WERI-Rb-1 (cell line): ENCODE measurements around the gene PRXL2C.
"Not testable (repeated sequence)": the region's sequence is repeated elsewhere in the genome, so short reads cannot be mapped to it uniquely, and the experiment has no call there.

ENCODE experiments used
- DNase-seq: peaks from one replicate; pipeline ENCODE4 v3.0.0-alpha.2; 2020
- H3K27ac ChIP-seq: fragments of 250-450 bp; sonication (Bioruptor Pico); 2 replicates; pipeline ENCODE4 v1.5.1; 2020; ENCODE audit warnings: mild to moderate bottlenecking, moderate library complexity
- H3K27me3 ChIP-seq: fragments of 250-450 bp; sonication (Bioruptor Pico); 2 replicates; pipeline ENCODE4 v1.5.1; 2021; ENCODE audit warnings: mild to moderate bottlenecking, low read depth, moderate library complexity; ENCODE audit not compliant: insufficient read depth, severe bottlenecking
- H3K36me3 ChIP-seq: fragments of 250-450 bp; sonication (Bioruptor Pico); 2 replicates; pipeline ENCODE4 v1.5.1; 2020; ENCODE audit warnings: mild to moderate bottlenecking, moderate library complexity
- H3K4me3 ChIP-seq: 2 replicates; pipeline ENCODE4 v1.5.1; 2011; ENCODE audit warnings: low read depth, mild to moderate bottlenecking, control low read depth, low read length
- H3K9me3 ChIP-seq: fragments of 250-450 bp; sonication (Bioruptor Pico); 2 replicates; pipeline ENCODE4 v1.5.1; 2021; ENCODE audit warnings: mild to moderate bottlenecking, moderate library complexity; ENCODE audit not compliant: severe bottlenecking
- TF ChIP-seq, protein P1 (sequence below): IDR thresholded peaks from 2 replicates; pipeline ENCODE4 v1.5.1; 2011; ENCODE audit warnings: low read depth, mild to moderate bottlenecking, control low read depth, inconsistent platforms, low read length

The PRXL2C gene

DNA sequence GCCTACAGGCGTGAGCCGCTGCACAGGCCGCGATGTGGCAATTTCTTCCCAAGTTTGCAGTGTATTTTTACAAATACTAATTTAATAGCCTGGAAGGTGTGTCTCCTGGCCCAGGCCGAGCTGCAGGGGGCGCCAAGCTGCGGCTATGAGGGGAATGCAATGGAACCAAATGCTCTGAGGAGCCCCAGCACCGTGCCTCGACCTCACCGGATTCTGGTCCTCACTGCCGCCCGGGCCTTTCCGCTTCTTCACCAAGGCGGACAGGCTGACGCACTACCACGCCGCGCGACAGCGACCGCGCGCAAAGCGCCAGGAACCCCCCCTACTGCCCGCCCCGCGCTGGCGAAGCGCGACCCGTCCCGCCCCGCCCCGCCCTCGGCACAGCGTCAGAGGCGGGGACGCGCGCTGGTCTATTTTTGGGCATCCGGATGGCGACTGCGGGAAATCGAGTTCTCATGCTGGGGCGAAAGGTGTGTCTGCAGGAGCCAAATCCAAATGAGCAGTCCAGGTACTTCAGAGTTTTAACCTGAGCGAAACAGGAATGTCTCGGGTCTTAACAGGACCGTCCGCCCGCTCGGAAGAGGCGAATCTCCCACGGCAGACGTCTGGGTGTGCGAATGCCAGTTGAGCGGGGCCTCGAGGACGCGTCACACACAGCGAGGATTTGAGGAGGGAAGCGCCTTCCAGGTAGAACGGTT is 31.7 kb upstream of the PRXL2C start:
- peaks cover 8% of the 10 kb centered on the region for H3K9me3 ChIP-seq
- no peaks in the 10 kb centered on the region for H3K36me3 ChIP-seq
- TF ChIP-seq, protein P1, sequence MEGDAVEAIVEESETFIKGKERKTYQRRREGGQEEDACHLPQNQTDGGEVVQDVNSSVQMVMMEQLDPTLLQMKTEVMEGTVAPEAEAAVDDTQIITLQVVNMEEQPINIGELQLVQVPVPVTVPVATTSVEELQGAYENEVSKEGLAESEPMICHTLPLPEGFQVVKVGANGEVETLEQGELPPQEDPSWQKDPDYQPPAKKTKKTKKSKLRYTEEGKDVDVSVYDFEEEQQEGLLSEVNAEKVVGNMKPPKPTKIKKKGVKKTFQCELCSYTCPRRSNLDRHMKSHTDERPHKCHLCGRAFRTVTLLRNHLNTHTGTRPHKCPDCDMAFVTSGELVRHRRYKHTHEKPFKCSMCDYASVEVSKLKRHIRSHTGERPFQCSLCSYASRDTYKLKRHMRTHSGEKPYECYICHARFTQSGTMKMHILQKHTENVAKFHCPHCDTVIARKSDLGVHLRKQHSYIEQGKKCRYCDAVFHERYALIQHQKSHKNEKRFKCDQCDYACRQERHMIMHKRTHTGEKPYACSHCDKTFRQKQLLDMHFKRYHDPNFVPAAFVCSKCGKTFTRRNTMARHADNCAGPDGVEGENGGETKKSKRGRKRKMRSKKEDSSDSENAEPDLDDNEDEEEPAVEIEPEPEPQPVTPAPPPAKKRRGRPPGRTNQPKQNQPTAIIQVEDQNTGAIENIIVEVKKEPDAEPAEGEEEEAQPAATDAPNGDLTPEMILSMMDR = peak; percentile 25; the same call in 1 of the 2 replicates
- DNase-seq = no peak
- H3K27me3 ChIP-seq = no peaks in the 10 kb centered on the region
- no peak overlapping the region for H3K27ac ChIP-seq
- H3K4me3 ChIP-seq = no peak overlapping the region

DNA sequence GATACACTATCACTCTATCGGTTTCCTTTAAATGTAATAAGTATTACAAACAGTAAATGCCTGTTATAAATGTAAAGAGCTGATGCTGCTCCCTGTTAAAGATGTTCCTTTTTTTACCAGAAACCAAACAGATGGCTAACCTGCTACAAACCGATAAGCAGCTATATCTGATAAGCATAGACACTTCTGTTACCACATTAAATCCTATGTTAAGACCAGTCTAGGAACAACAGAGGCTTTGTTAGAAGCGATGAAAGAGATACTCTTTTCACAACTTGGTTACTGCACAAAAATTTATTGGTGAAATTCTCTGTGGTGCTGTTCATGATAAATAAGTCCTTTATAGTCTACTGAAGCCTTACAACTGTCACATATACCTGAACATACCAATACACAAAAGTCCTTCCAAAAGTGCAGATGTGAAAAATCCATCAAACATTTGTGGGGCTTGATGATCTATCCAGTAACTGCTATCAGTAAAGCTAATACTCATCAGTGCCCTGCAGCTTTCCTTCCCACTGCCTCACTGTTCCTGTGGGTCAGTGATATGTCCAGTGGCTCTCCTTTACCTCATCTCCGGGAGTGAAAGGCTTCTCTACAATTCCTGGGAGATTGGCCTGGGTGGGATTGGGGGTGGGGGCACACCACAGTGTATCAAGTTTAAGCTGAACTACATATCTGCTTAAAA is 25.8 kb upstream of the PRXL2C start:
- peak; percentile 52 for DNase-seq
- no peaks in the 10 kb centered on the region for H3K27me3 ChIP-seq
- H3K36me3 ChIP-seq = no peaks in the 10 kb centered on the region
- H3K4me3 ChIP-seq = peak overlapping the region; percentile 15; the same call in 1 of the 2 replicates
- TF ChIP-seq, protein P1 = no peak
- peak overlapping the region; percentile 63 for H3K27ac ChIP-seq
- peaks cover 5% of the 10 kb centered on the region for H3K9me3 ChIP-seq

DNA sequence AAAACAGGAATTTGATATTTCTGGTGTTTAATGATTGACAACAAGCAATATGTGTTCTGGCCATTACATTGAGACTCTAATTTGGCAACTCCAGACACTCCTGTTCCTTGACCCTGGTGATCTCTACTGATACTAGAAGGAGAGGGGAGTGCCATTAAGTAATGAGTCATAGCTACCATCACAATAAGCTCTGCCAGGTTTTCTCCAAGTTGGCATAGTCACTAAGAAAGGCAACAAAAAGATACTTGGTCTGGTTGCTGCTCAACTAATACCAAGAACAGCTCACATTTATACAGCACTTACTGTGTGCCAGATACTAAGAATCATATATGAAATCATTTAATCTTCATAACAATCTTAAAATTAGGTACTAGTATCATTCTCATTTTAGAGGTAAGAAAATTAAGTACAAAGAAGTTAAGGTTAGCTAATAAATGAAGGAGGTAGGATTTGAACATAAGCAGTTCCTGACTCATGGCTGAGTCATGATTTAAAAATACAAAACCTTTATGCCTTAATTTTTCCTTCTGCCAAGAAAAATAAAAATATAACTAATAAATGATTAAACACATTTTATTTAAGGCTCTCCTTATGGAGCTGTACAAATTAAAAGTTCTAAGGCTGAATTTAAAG is 19.9 kb upstream of the PRXL2C start:
- H3K27ac ChIP-seq = no peak overlapping the region
- no peaks in the 10 kb centered on the region for H3K27me3 ChIP-seq
- H3K4me3 ChIP-seq = no peak overlapping the region
- H3K36me3 ChIP-seq = no peaks in the 10 kb centered on the region
- no peak for DNase-seq
- TF ChIP-seq, protein P1 = no peak
- peaks cover 8% of the 10 kb centered on the region for H3K9me3 ChIP-seq

DNA sequence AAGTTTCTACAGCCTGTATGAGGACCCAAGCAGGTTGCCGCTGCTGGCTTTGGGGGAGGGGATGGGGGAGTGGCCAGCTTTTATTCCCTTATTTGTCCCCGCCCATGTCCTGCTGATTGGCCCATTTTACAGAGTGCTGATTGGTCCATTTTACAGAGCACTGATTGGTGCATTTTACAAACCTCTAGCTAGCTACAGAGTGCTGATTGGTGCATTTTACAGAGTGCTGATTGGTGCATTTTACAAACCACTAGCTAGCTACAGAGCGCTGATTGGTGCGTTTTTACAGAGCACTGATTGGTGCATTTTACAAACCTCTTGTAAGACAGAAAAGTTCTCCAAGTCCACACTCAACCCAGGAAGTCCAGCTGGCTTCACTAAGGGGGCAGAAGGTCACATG is 18.7 kb upstream of the PRXL2C start:
- H3K9me3 ChIP-seq, DNase-seq, H3K27ac ChIP-seq: not testable (repeated sequence)

DNA sequence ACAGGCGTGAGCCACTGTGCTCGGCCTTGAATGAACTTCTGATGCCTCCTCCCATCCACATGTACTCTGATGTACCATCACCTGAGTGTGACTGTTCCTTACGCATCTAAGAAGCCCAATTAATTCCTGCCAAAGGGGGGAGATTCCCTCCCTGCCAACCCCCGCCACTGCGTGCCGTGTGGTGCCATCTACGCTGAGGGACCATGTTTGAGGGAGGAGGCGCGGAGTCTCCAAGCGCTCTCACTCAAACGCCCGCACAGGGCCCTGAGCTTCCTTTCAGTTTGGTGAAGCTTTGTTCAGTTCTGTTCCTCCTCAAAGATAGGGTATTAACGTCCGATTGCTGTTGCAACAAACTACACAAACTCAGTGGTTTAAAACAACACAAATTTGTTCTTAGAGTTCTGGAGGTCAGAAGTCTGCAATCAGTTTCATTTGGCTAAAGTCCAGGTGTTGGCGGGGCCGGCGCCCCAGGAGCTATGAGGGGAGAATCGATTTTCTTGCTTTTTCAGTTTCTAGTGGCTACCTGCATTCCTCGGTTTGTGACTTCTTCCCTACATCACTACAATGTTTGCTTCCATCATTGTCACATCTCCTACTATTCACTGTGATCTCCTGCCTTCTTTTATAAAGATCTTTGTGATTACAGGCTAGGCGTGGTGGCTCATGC is 13.9 kb upstream of the PRXL2C start:
- Histone ChIP-seq H3K9me3 (peaks cover 5% of the 10 kb centered on the region), H3K4me3 (no peak overlapping the region), H3K27me3 (no peaks in the 10 kb centered on the region), H3K36me3 (no peaks in the 10 kb centered on the region), H3K27ac (no peak overlapping the region)
- TF ChIP-seq, protein P1 = no peak
- no peak for DNase-seq

More for the DNA sequence above, 18.7 kb upstream of the PRXL2C start:
- H3K4me3 ChIP-seq, H3K27me3 ChIP-seq, H3K36me3 ChIP-seq: not testable (repeated sequence)

DNA sequence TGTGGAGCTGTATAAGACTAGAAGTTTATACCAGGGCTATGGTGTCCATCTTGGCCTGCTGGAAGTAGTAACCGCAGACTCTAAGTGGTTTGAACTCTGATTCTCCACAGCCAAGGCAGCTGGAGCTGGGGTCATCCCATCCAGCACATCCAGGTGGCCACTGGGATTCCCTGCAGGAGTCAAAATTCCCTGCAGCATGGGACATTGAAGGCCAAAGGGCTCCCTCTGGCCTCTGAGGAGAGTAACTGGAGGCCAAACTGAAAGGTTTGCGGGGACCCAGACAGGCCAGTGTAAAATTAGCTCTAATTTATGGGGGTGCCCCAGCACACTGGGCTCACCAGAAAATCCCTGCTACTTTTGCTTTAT is 12.2 kb upstream of the PRXL2C start:
- H3K36me3 ChIP-seq = no peaks in the 10 kb centered on the region

More for the DNA sequence above, 12.2 kb upstream of the PRXL2C start:
- TF ChIP-seq, protein P1 = 0 out of 2 replicates have a peak, but pooled peaks have one; percentile 9
- H3K27me3 ChIP-seq = no peaks in the 10 kb centered on the region
- H3K9me3 ChIP-seq = no peaks in the 10 kb centered on the region
- no peak for DNase-seq
- H3K4me3 ChIP-seq = no peak overlapping the region
- no peak overlapping the region for H3K27ac ChIP-seq
